Right ventricle myocardium inferior (tissue), 1 donor: ENCODE data around the gene SDSL. TPM values are rescaled to one million over a fixed set of nuclear protein-coding genes. Genes with fewer than 3 reads are reported as not detected.

ENCODE experiments used
- ATAC-seq: fragments of 200-7000 bp; cut with Tn5 transposase; one replicate; pipeline ENCODE4 v1.9.1; 2020; ENCODE audit warnings: mild to moderate bottlenecking, moderate library complexity
- DNase-seq: peaks from one replicate; pipeline ENCODE4 v3.0.0; 2021; ENCODE audit errors: missing footprints
- intact Hi-C: fragments of 100-400 bp; cut with DNase I; formaldehyde crosslinking; loops from one replicate; pipeline ENCODE4 v1.11.0; 2022
- total RNA-seq: library from RNA; stranded (reverse); fragmentation: NEBNext Ultra II Directional; extraction: Animal tissue kit (Norgen Biotek cat#: 25700); gene quantifications from one replicate; pipeline ENCODE4 v1.2.1, GENCODE V29; 2021
- donor health status: DM: no; HTN: yes; CAD: no; lungs with severe emphysema.

SDSL gene
- total RNA-seq, 1 donor from 2014 or later: 8.5 TPM

DNA sequence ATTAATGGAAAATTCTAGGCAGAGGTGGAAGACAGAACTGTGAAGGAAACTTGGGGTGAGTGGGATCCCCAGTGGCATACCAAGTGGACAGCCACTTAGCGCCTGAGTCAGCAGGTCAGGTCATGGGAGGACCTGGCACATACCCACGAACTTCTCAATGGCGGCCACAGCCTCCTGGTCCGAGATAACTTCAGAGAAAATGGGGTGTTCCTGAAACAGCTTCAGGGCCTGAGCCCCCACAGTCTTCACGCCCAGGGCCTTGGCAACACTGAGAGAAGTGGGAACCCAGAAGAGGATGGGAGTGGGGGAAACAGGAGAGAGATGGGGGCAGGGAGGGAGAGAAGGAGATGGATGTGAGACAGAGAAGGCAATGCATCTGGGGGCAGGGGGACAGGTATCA is 28.4 kb upstream of the SDSL start:
- intact Hi-C loops: no loop called here
- ATAC-seq (no peak), DNase-seq (no peak)

DNA sequence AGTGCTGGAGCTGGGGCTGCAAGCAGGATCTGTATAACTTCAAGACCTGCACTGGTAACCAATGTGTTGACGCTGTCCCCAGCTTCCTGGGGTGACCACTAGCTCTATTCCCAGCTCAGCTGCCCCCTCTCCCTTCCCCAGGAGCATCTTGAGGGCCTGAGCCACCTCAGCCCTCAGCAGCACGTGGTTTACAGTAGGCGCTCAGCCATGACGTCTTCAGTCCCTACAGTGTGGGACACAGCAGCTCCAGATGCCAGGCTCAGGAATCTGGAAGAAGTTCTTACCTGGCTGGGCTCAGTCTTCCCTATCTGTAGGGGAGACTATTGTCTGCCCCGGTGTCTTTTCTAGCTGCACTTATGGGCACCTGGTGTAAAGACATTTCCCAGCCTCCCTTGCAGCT is 27.1 kb upstream of the SDSL start:
- DNase-seq: no peak
- intact Hi-C loops: no loop called here
- no peak for ATAC-seq

DNA sequence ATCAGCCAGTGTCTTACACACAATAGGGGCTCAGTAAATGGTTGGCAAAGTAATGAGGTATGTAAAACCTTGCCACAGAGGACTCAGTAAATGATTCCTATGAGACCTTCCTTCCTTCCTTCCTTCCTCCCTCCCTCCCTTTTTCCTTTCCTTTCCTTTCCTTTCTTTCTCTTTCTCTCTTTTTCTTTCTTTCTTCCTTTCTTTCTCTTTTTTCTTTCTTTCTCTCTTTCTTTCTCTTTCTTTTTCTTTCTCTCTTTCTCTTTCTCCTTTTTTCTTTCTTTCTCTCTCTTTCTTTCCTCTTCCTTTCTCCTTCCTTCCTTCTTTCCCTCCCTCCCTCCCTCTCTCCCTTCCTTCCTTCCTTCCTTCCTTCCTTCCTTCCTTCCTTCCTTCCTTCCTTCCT is 26.0 kb upstream of the SDSL start:
- no peak for DNase-seq
- intact Hi-C loops: no loop called here
- ATAC-seq: no peak

DNA sequence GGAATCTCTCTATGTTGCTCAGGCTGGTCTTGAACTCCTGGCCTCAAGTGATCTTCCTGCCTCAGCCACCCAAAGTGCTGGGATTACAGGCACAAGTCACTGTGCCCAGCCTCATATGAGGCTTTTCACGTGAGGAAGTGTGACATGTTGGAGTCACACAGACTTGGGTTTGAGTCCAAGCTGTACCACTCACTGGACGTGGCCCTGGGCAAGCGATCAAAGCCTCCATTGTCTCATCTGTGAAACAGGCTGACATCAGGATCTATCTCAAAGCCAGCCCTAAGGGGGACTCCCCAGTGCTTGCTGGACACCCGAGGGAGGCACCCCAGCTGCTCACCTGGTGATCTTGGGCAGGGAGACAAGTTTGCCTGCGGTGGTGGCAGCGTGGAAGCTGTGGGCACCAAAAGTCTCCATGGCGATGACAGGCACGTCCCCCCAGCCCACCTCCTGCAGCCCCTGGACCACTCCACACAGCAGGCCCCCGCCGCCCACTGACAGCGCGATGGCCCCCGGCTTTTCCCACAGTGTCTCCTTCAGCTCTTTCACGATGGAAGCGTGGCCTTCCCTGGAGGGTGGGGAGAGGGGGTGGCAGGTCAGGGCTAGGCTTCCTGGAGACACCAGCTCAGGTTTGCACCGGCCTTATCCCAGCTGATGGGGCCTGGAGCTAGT is 25.2 kb upstream of the SDSL start:
- ATAC-seq (no peak), DNase-seq (no peak)
- intact Hi-C loops: no loop called here

DNA sequence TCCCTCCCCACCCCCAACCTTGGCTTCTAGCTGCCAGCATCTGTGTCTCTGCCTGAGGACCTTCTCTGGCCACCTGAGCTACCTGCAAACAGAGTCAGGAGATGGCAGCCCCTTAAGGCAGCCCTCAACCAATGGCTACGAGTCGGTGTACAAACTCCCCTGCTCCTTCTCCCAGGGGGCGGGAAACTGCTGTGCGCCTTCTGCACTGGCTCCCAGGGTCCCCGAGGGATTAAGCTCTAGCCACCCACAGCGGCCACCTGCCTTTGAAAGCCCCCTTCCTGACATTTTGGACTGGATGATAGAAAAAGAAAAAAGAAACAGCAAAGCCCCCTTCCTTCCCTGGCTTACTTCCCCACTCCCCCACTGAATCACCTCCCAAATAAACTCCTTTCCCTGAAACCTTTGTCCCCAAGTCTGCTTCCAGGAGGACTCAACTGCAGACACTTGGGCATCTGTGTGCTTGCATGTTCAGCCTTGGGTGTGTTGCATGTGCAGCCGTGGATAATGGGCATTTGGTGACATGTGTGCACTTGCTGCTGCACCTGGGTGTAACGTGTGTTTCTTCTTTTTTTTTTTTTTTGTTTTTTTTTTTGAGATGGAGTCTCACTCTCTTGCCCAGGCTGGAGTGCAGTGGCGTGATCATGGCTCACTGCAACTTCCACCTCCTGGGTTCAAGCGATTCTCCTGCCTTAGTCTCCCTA is 24.5 kb upstream of the SDSL start:
- DNase-seq: no peak
- no peak for ATAC-seq
- intact Hi-C loops: no loop called here

DNA sequence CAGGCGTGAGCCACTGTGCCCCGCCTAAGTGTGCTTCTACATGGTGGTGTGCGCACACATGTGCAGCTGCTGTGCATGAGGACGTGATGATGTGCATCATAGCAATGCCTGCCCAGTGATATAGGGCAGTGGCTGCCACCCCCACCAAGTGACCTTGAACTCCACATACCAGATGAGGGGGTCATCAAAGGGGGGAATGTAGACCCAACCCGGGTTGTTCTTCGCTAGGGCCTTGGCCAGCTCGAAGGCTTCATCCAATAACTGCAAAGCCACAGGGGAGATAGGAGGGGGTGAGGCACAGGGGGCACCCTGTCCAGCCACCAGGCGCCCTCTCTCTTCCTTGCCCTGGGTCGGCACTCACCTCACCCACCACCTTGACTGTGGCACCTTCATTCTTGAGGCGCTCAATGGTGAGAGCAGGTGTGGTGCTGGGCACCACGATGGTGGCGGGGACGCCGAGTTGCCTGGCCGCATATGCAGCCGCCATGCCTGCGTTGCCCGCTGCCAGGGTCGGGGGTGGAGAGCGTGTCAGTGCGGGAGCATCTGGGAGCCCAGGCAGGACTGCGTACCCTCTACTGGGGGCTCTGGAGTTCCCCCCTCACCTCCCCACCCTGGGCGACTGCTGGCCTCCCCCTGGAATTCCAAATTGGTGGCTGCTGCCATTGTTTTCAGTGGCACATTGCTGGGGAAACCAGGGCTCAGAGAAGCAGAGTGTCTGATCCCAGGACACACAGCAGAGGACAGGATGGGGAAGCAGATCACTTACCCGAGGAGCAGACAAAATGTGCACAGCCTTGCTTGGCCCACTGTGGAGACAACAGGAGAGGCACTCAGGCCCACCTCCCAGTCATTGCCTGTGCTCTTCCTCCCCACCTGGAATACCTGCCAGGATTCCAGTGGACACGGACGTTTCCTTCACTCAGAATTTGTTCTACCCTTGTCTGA is 23.6 kb upstream of the SDSL start:
- intact Hi-C loops: no loop called here
- no peak for DNase-seq
- no peak for ATAC-seq

DNA sequence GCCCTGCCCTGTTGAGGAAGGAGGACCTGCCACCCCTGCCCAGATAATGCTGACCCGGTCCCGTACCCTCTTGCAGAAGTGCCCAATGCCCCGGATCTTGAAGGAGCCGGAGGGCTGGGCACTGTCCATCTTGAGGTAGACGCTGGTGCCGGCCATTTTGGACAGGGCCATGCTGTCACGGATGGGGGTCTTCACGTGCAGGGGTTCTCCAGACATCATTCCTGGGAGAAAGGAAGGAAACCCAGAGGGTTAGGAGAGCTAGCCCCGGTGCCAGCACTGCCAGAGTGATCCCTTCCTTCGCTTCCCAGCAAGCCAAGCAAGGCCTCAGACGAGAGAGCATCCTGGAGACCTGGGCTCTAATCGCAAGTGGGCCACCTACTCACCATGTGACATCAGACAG is 22.7 kb upstream of the SDSL start:
- DNase-seq: no peak
- intact Hi-C loops: no loop called here
- ATAC-seq: no peak

DNA sequence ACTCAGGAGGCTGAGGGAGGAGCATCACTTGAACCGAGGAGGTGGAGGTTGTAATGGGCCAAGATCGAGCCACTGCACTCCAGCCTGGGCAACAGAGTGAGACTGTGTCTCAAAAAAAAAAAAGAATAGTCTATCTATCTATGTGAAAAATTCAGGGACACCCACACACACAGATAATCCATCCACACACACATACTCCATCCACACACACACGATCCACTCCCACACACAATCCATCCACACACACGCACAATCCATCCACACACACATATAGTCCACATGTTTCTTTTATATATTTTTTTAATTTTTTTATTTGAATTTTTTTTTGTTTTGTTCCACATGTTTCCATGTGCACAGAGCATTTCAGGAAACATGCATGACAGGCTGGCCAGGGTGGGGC is 21.8 kb upstream of the SDSL start:
- no peak for DNase-seq
- no peak for ATAC-seq
- intact Hi-C loops: no loop called here

DNA sequence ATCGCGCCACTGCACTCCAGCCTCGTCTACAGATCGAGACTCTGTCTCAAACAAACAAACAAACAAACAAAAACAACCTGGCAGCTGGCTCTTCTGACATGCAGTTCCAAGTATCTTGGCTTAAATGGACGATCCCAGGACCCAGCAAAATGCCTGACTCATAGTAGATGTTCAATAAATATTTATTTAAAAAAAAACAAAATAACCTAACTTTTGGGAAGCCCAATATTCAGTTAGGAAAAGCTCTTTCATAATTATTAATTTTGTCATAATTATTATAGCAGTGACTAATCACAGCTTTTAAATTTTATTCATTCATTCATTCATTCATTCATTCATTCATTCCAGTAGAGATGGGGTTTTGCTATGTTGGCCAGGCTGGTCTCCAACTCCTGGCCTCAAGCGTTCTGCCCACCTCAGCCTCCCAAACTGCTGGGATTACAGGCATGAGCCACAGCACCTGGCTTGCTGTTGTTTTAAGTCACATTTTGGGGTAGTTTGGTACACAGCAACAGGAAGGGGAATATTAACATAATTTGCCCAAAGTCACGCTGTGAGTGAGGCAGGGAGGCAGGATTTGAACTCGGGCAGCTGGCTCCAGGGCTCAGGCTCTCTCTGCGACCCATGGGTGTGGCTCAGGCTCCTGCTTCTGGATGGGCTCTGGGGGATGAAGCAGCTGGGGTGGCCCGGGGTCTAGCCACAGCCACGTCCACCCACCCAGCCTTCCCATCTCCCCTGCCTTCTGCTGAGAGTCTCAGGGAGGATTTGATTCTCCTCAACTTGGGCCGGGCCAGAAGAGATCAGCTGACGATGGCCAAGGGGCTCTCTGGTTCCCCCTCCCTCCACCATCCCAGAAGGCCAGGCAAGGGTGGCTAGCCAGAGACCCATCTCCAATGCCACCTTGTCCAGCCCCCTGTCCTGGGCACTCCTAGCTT is 20.8 kb upstream of the SDSL start:
- intact Hi-C loops: no loop called here
- ATAC-seq (no peak), DNase-seq (no peak)

DNA sequence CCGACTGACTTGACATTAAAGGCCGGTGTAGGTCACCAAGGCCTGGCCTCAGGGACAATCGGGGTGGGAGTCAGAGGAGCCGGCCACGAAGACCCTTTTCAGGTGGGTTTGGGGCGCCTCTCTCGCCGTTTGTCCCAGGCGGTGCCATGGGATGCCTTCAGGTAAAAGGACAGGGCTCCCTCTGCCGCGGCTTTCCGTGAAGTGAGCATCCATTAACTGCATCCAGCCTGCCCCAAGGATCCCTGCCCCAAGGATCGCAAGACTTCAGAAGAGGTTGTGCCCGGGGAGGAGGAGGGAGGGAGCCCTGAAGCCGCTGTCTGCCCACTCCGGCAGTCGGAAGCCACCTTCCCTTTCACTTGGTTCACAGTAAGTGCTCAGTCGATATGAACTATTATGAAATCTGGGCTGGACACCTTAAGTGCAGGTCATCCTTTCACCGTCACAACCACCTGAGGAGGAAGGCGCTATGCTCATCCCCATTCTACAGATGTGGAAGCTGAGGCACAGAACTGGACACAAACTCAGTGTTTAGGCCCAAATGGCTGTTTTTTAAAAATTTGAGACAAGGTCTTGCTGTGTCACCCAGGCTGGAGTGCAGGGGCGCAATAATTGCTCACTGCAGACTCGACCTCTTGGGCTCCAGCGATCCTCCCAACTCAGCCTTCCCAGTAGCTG is 19.5 kb upstream of the SDSL start:
- DNase-seq: no peak
- no peak for ATAC-seq
- intact Hi-C loops: no loop called here

DNA sequence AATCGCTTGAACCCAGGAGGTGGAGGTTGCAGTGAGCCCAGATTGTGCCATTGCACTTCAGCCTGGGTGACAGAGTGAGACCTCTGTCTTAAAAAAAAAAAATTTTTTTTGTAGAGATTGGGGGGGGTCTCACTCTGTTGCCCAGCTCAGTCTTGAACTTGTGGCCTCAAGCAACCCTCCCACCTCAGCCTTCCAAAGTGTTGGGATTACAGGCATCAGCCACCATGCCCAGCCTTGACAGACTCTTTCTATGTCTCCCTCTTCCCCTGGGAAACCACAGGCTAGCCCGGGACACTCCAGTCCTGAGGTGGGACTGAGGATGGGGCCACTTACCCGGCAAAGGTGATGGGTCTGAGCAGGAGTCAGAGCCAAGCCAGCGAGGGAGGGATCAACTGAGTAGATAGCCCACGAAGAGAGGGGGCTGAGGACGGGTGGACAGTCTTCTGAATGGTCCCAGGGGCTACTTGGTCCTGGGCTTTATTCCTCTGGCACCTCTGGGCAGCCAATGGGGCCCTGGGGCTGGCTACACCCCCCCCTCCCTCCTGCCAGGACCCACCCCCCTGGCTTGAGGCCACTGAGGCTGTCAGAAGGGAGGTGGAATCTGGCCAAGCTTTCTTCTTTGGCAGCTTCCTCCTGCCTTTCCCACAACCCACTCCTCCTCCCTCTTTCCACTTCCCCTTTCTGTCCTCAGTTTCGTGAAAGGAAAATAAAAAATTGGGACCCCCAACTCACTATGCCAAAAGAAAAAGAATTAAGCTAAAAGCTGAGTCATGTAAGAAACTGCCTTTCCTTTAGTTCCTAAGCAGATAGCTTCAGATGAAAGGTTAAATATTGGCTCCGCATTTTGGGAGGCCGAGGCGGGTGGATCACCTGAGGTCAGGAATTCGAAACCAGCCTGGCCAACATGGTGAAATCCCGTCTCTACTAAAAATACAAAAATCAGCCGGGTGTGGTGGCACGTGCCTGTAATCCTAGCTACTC is 18.5 kb upstream of the SDSL start, which contains the start of gene SDS:
SDS (minus strand) TSS at position 453 of the 981 bp plus-strand sequence. CDS start 4,179 bp downstream, outside the sequence.
- peak; percentile 79 for DNase-seq
- intact Hi-C loops: no loop called here
- peak; percentile 67 for ATAC-seq

DNA sequence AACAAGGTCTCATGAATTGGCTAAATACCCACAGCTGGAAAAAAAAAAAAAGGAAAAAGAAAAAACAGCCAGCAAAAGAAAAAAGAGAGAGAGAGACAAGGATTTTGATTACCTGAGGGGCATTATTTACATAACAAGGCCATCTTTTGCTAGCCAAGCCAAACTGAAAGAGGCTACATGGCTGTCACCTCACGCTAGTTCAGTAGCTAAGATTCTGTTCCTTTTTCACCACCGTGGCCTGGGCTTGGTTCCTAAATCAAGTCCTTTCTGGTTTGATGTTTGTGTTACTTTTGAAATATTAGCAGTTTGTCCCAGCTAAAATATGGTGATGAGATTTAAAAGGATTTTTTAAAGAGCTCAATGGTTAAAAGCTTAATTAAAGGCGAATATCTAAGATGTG is 16.5 kb upstream of the SDSL start:
- DNase-seq (no peak), ATAC-seq (no peak)
- intact Hi-C loops: no loop called here

DNA sequence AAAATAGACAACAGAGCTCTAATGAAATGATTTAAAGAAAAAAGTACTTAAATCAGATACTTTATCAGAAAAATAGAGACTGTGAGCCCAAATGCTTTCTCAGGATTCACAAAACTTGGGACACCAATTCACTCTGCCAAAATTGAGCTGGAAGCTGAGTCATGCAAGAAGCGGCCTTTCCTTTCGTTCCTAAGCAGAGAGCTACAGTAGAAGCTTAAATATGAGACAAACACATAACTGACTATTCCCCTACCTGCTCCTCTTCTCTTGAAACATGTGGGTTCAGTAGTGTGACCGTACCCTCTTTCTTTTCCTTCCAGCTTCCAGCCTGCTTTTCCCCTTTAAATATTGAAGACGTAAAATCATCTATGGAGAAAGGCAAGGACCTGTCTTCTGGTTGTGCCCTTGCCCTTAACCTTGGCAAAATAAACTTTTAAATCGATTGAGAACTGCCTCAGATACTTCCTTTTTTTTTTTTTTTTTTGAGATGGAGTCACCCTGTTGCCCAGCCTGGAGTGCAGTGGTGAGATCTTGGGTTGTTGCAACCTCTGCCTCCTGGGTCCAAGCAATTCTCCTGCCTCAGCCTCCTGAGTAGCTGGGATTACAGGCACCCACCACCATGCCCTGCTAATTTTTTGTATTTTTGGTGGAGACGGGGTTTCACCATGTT is 14.1 kb upstream of the SDSL start:
- intact Hi-C loops: no loop called here
- ATAC-seq: no peak
- DNase-seq: no peak

DNA sequence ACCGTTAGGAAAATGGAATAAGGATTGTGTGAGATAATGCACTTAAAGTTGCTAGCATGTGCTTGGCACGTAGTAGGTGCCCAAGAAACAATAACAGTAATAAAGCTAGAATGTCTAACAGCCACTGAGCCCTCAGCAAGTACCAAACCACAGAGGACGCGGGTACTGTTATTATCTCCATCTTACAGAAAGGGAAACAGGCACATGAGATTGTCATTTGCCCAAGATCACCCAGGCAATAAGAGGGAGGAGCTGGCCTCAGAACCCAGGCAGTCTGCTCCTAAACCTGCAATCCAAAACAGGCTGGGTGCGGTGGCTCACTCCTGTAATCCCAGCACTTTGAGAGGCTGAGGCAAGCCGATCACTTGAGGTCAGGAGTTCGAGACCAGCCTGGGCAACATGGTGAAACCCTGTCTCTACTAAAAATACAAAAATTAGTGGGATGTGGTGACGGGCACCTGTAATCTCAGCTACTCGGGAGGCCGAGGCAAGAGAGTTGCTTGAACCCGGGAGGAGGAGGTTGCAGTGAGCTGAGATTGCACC is 13.4 kb upstream of the SDSL start:
- intact Hi-C loops: no loop called here
- ATAC-seq: no peak

DNA sequence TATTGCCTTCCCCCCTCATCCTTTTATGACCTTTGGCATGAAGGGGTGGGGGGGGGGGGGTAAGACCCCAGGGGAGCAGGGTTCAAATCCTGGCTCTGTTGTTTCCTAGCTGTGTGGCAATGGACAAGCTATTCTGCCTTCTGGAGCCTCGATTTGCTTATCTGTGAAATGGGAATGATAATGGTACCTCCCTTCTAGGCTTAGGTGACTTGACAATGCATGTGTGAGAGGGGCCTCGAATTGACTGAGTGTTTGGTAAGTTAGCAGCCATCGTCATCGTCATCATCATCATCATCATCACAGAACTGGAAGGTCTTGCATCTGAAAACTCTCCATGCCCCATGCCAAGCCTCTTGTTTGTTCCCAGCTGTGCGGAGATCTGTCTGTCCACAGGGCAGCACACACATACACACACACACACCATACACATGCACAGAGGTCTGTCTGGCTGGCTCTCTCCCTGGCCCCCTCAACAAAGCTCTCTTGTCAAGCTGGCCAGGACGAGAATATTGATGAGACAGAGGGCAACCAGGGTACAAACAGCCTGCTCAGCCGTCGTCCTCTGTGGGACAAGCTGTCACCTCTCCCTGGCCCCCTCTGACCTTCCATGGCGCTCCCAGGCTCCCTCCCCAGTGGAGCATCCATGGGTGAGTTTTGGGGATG is 12.6 kb upstream of the SDSL start:
- ATAC-seq (no peak), DNase-seq (no peak)
- intact Hi-C loops: no loop called here

More for the DNA sequence above, 13.4 kb upstream of the SDSL start:
- DNase-seq: no peak

DNA sequence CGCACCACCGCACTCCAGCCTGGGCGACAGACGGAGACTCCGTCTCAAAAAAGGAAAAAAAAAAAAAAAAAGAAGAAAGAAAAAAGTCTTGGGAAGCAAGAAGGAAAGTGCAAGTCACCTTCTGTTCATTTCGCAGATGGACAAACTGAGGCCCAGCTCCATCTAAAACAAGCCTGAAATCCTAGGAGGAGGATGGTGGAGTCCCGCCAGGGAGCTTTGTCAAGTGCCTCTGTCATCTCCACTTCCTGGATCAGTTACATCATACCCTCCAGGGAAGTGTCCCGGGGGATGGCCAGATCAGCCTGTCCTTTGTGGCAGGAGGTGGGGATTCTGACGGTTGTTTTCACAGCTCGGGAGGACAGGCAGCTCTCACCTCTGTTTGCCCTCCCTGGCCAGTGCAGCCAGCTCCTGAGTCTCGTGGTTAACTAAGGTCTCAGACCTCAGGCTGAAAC is 8.7 kb upstream of the SDSL start:
- intact Hi-C loops: no loop called here
- peak; percentile 65 for DNase-seq
- peak; percentile 37 for ATAC-seq
